OCI-LY7 (cell line): Measurements from ENCODE around the gene WNT10A.

ENCODE experiments used
- EZH2phosphoT487 ChIP-seq: fragments of 200-600 bp; sonication (generic); IDR thresholded peaks from 2 replicates; pipeline ENCODE4 v1.6.1; 2018; ENCODE audit warnings: low read depth, borderline replicate concordance, mild to moderate bottlenecking, mixed run types, antibody characterized with exemption, low read length, moderate library complexity, mixed read lengths
- TF ChIP-seq, protein P1 (sequence below): fragments of 200-600 bp; sonication (generic); conservative IDR thresholded peaks from 2 replicates; pipeline ENCODE4 v1.5.1; 2014; ENCODE audit warnings: mild to moderate bottlenecking, antibody characterized with exemption, low read length, moderate library complexity, mixed read lengths

- TF ChIP-seq, protein P1, sequence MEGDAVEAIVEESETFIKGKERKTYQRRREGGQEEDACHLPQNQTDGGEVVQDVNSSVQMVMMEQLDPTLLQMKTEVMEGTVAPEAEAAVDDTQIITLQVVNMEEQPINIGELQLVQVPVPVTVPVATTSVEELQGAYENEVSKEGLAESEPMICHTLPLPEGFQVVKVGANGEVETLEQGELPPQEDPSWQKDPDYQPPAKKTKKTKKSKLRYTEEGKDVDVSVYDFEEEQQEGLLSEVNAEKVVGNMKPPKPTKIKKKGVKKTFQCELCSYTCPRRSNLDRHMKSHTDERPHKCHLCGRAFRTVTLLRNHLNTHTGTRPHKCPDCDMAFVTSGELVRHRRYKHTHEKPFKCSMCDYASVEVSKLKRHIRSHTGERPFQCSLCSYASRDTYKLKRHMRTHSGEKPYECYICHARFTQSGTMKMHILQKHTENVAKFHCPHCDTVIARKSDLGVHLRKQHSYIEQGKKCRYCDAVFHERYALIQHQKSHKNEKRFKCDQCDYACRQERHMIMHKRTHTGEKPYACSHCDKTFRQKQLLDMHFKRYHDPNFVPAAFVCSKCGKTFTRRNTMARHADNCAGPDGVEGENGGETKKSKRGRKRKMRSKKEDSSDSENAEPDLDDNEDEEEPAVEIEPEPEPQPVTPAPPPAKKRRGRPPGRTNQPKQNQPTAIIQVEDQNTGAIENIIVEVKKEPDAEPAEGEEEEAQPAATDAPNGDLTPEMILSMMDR: no peak
- TF ChIP-seq EZH2phosphoT487: no peak
These were observed 21.1 kb upstream of the WNT10A start, which contains the start of gene WNT6 for GRCh38 chr2:218859556-218859987.
